Hepatocyte (in vitro differentiated cells): ENCODE data around the gene ABI3. TPM values are rescaled to one million over a fixed set of nuclear protein-coding genes. Genes with fewer than 3 reads are reported as not detected.
A peak's percentile ranks its signal among the peaks of the same experiment; 100 is the strongest.

ENCODE experiments used
- DNase-seq: peaks from one replicate; pipeline ENCODE4 v3.0.0-alpha.2; 2016; ENCODE audit warnings: low spot score
- H2AFZ ChIP-seq: fragments of 200-600 bp; sonication (generic); 2 replicates; pipeline ENCODE4 v1.6.0; 2016; ENCODE audit warnings: antibody characterized with exemption, mild to moderate bottlenecking
- H3K27ac ChIP-seq: fragments of 200-600 bp; sonication (generic); 2 replicates; pipeline ENCODE4 v1.5.1; 2016; ENCODE audit warnings: mild to moderate bottlenecking
- H3K27me3 ChIP-seq: fragments of 200-600 bp; sonication (generic); 2 replicates; pipeline ENCODE4 v1.6.1; 2016
- H3K36me3 ChIP-seq: fragments of 200-600 bp; sonication (generic); replicated peaks from 2 replicates; pipeline ENCODE4 v1.5.1; 2016; ENCODE audit warnings: low read depth; ENCODE audit not compliant: insufficient read depth
- H3K4me1 ChIP-seq: fragments of 200-600 bp; sonication (generic); 2 replicates; pipeline ENCODE4 v1.5.1; 2016; ENCODE audit warnings: mild to moderate bottlenecking, moderate library complexity; ENCODE audit not compliant: insufficient read depth
- H3K4me2 ChIP-seq: fragments of 200-600 bp; sonication (generic); 2 replicates; pipeline ENCODE4 v1.6.0; 2016
- H3K4me3 ChIP-seq: fragments of 200-600 bp; sonication (generic); 2 replicates; pipeline ENCODE4 v1.5.1; 2016; ENCODE audit warnings: mild to moderate bottlenecking
- H3K79me2 ChIP-seq: fragments of 200-600 bp; sonication (generic); 2 replicates; pipeline ENCODE4 v1.6.0; 2017; ENCODE audit warnings: mild to moderate bottlenecking
- H3K9me2 ChIP-seq: fragments of 200-600 bp; sonication (generic); replicated peaks from 2 replicates; pipeline ENCODE4 v1.6.0; 2017; ENCODE audit warnings: mild to moderate bottlenecking; ENCODE audit not compliant: insufficient read depth
- H3K9me3 ChIP-seq: fragments of 200-600 bp; sonication (generic); 2 replicates; pipeline ENCODE4 v1.5.1; 2016; ENCODE audit warnings: low read depth, mild to moderate bottlenecking
- H4K20me1 ChIP-seq: fragments of 200-600 bp; sonication (generic); 2 replicates; pipeline ENCODE4 v1.6.0; 2016; ENCODE audit warnings: mild to moderate bottlenecking; ENCODE audit not compliant: insufficient read depth, poor library complexity, severe bottlenecking
- EZH2 ChIP-seq: fragments of 200-600 bp; sonication (generic); IDR thresholded peaks from 2 replicates; pipeline ENCODE4 v1.6.1; 2016; ENCODE audit warnings: antibody characterized with exemption, mild to moderate bottlenecking, borderline replicate concordance
- EZH2phosphoT487 ChIP-seq: fragments of 200-600 bp; sonication (generic); IDR thresholded peaks from one replicate; pipeline ENCODE4 v1.6.1; 2018; ENCODE audit warnings: antibody characterized with exemption, mild to moderate bottlenecking, low read depth, moderate library complexity; ENCODE audit not compliant: unreplicated experiment, severe bottlenecking
- WGBS: methylation state at CpG from one replicate; pipeline ENCODE4 v1.1.6; 2016; ENCODE audit warnings: low lambda C conversion rate; ENCODE audit errors: missing lambda C conversion rate; 5-methylcytosine and 5-hydroxymethylcytosine counted together
- polyA plus RNA-seq: library from polyadenylated mRNA; unstranded; fragments of >200 nt; fragmentation: Nextera tagmentation; extraction: Ambion mirVana; gene quantifications from 2 replicates; pipeline ENCODE4 v1.2.1, GENCODE V29; 2016
- total RNA-seq: library from RNA; depleted of rRNA; stranded (reverse); fragments of >200 nt; gene quantifications from 2 replicates; pipeline ENCODE4 v1.2.3, GENCODE V29; 2014
- TF ChIP-seq, protein P1 (sequence below): fragments of 200-600 bp; sonication (generic); IDR thresholded peaks from 2 replicates; pipeline ENCODE4 v1.5.1; 2016; ENCODE audit warnings: antibody characterized with exemption, mild to moderate bottlenecking; ENCODE audit not compliant: poor library complexity

ABI3 gene
- total and polyA plus RNA-seq, 2 experiments from 2014 or later = 0.13 to 0.29 TPM

- no peak for TF ChIP-seq EZH2phosphoT487
- H3K79me2 ChIP-seq = no peaks in the 10 kb centered on the region
- H3K9me2 ChIP-seq = no peaks in the 10 kb centered on the region
- H3K4me3 ChIP-seq = peak overlapping the region; percentile 5
- H4K20me1 ChIP-seq = no peaks in the 10 kb centered on the region
- peaks cover 70% of the 10 kb centered on the region for H3K27me3 ChIP-seq
- WGBS = 46% methylated on average over 3 of the region's 11 CpGs
- H3K4me1 ChIP-seq = peaks cover 13% of the 10 kb centered on the region
- H3K36me3 ChIP-seq = no peaks in the 10 kb centered on the region
- DNase-seq = no peak
- H3K27ac ChIP-seq = no peak overlapping the region
- peak overlapping the region; percentile 20 for H2AFZ ChIP-seq
- peak overlapping the region; percentile 77 for H3K4me2 ChIP-seq
- H3K9me3 ChIP-seq = no peaks in the 10 kb centered on the region
Measured at GRCh38 chr17:49224997-49225337, 14.5 kb downstream of the ABI3 start.

DNA sequence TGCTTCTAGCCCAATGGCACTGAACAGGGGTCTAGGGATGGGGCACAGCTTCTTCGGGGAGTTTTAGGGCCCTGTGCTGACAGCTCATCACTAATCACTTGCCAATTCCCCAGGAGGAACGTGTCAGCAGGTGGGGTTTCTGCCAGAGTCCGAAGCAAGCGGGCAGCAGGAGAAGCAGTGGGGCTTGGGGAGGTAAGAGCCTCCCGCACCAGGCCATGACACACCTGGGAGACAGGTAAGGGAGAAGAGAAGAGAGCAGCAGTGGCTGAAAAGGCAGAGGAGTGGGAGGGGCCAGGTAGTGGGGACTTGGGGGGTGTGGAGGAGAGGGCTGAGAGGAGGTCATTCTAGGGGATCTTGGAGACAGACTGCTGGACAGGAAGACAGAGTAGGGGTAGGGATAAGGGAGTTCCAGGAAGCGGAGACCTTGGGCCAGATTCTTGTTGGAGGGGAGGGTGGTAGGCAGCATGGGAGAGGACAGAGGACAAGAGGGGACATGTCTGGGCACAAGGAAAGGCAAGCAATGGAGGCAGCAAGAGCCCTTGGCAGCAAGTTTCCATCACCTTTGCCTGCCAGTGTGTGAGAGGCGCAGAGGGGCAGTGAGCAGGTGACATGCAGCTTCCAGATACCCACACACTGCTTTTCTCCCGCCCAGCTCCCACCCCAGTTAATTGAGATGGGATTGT is 15.2 kb downstream of the ABI3 start:
- Histone ChIP-seq H3K36me3 (no peaks in the 10 kb centered on the region), H3K4me3 (no peak overlapping the region), H2AFZ (no peak overlapping the region), H4K20me1 (no peaks in the 10 kb centered on the region), H3K79me2 (no peaks in the 10 kb centered on the region), H3K4me1 (peaks cover 17% of the 10 kb centered on the region), H3K27me3 (peaks cover 74% of the 10 kb centered on the region), H3K9me2 (no peaks in the 10 kb centered on the region), H3K9me3 (no peaks in the 10 kb centered on the region), H3K4me2 (no peak overlapping the region), H3K27ac (no peak overlapping the region)
- DNase-seq = no peak
- no peak for TF ChIP-seq EZH2phosphoT487
- TF ChIP-seq, protein P1, sequence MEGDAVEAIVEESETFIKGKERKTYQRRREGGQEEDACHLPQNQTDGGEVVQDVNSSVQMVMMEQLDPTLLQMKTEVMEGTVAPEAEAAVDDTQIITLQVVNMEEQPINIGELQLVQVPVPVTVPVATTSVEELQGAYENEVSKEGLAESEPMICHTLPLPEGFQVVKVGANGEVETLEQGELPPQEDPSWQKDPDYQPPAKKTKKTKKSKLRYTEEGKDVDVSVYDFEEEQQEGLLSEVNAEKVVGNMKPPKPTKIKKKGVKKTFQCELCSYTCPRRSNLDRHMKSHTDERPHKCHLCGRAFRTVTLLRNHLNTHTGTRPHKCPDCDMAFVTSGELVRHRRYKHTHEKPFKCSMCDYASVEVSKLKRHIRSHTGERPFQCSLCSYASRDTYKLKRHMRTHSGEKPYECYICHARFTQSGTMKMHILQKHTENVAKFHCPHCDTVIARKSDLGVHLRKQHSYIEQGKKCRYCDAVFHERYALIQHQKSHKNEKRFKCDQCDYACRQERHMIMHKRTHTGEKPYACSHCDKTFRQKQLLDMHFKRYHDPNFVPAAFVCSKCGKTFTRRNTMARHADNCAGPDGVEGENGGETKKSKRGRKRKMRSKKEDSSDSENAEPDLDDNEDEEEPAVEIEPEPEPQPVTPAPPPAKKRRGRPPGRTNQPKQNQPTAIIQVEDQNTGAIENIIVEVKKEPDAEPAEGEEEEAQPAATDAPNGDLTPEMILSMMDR = no peak
- TF ChIP-seq EZH2 = no peak
- 91% methylated on average over 8 of the region's 8 CpGs for WGBS

DNA sequence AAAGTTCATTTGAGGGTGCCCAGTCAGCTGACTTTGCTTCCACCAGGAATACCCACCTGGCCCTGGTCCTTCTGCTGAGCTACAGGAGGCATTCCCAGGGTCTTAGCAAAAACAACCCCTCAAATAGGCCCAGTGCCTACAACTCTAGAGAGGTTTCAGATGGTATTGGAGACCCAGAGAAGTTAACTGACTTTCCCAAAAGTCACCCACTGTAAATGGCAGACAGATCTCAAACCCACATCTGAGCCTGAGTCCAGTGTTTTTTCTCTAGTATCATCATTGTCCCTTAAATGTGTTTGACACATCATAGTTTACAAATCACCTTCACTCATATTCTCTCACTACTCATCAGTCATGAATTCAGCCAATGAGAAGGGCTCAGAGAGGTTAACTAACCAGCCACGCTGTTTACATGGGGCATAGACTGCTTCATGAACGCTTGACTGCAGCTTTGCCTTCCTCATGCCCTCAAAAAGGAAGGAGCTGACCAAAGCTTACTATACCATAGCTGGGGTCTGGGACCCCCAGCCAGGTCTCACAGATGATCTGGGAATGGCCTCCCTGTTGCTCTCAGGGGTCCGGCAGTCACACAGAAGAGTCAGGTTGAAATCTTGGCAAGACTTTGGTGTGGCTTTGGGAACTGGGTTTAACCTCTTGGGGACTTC is 16.4 kb downstream of the ABI3 start:
- Histone ChIP-seq H3K9me3 (no peaks in the 10 kb centered on the region), H3K4me2 (no peak overlapping the region), H3K27me3 (peaks cover 80% of the 10 kb centered on the region), H3K79me2 (no peaks in the 10 kb centered on the region), H2AFZ (no peak overlapping the region), H3K36me3 (no peaks in the 10 kb centered on the region), H3K4me3 (no peak overlapping the region), H3K27ac (no peak overlapping the region), H3K4me1 (peaks cover 17% of the 10 kb centered on the region), H3K9me2 (no peaks in the 10 kb centered on the region), H4K20me1 (no peaks in the 10 kb centered on the region)
- 89% methylated on average over 3 of the region's 3 CpGs for WGBS
- DNase-seq = no peak
- TF ChIP-seq EZH2phosphoT487 (no peak), EZH2 (no peak)
- TF ChIP-seq, protein P1 = no peak

- Histone ChIP-seq H3K27me3 (peaks cover 73% of the 10 kb centered on the region), H3K4me2 (no peak overlapping the region), H4K20me1 (no peaks in the 10 kb centered on the region), H3K9me3 (no peaks in the 10 kb centered on the region), H3K4me3 (no peak overlapping the region), H3K4me1 (peaks cover 17% of the 10 kb centered on the region), H3K27ac (no peak overlapping the region), H3K9me2 (no peaks in the 10 kb centered on the region), H3K79me2 (no peaks in the 10 kb centered on the region), H2AFZ (no peak overlapping the region), H3K36me3 (no peaks in the 10 kb centered on the region)
- peak; percentile 83 for DNase-seq
- 17% methylated on average over 5 of the region's 5 CpGs for WGBS
- TF ChIP-seq, protein P1 = peak; percentile 75
- TF ChIP-seq EZH2phosphoT487 = no peak
Measured at GRCh38 chr17:49227436-49228261, 17.1 kb downstream of the ABI3 start.
